Neural cell (in vitro differentiated cells): ENCODE data around the gene RCAN3.

ENCODE experiments used
- CTCF ChIP-seq: fragments of 450-650 bp; IDR thresholded peaks from 2 replicates; pipeline ENCODE4 v1.5.1; 2014; ENCODE audit warnings: antibody characterized with exemption, mild to moderate bottlenecking, moderate library complexity; ENCODE audit not compliant: poor library complexity, severe bottlenecking
- EP300 ChIP-seq: fragments of 450-650 bp; conservative IDR thresholded peaks from 2 replicates; pipeline ENCODE4 v1.6.1; 2014; ENCODE audit warnings: antibody characterized with exemption, mild to moderate bottlenecking, moderate library complexity; ENCODE audit not compliant: poor library complexity, severe bottlenecking
- EZH2 ChIP-seq: fragments of 200-600, 300-800 bp; shearing (Covaris generic), sonication (generic); IDR thresholded peaks from 2 replicates; pipeline ENCODE4 v1.6.1; 2014; ENCODE audit warnings: antibody characterized with exemption, low read length, borderline replicate concordance, mild to moderate bottlenecking; ENCODE audit not compliant: insufficient read depth, poor library complexity, severe bottlenecking
- POLR2AphosphoS5 ChIP-seq: IDR thresholded peaks from 2 replicates; pipeline ENCODE4 v1.6.1; 2012
- SMC3 ChIP-seq: fragments of 450-650 bp; conservative IDR thresholded peaks from 2 replicates; pipeline ENCODE4 v1.6.1; 2014; ENCODE audit warnings: antibody characterized with exemption, mild to moderate bottlenecking, moderate library complexity; ENCODE audit not compliant: poor library complexity
- TAF1 ChIP-seq: IDR thresholded peaks from 2 replicates; pipeline ENCODE4 v1.6.1; 2012; ENCODE audit warnings: low read depth

DNA sequence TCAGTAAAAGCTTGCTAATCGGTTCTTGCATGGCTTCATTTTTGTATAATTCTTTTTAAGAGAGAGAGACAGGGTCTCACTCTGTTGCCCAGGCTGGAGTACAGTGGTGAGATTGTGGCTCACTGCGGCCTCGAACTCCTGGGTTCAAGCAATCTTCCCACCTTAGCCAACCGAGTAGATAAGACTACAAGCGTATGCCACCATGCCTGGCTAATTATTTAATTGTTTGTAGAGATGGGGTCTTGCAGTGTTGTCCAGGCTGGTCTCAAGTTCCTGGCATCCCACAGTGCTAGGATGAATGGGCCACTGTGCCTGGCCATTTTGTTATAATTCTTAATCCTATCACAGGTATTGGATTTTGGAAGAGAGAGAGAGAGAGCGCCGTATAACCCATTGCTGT is 23.4 kb downstream of the RCAN3 start:
- TF ChIP-seq CTCF (no peak), EP300 (no peak), TAF1 (no peak), EZH2 (no peak), POLR2AphosphoS5 (no peak), SMC3 (no peak)
